ENCODE measurements around the gene NFIX. TPM values are rescaled to one million over a fixed set of nuclear protein-coding genes. Genes with fewer than 3 reads are reported as not detected.

Gene NFIX
- total and polyA plus RNA-seq, 9 of the 15 experiments (the other 6 are each of a cell fraction or from before 2014, with no cell fraction given): 0.28 to 26.8 (median 5.4) TPM

- TF ChIP-seq ZNF583 (CRISPR knock-in tag; IDR thresholded peaks at IDR 0.05) (no peak), ZNF263 (CRISPR knock-in tag; IDR thresholded peaks at IDR 0.05; ENCODE audit: borderline replicate concordance) (peak; percentile 82), POLR2G (IDR thresholded peaks at IDR 0.05; ENCODE audit: low read depth, low read length) (peak; percentile 60), BCOR (IDR thresholded peaks at IDR 0.05) (peak; percentile 40; the same call in 1 of the 2 replicates)
- TF ChIP-seq, protein P1, sequence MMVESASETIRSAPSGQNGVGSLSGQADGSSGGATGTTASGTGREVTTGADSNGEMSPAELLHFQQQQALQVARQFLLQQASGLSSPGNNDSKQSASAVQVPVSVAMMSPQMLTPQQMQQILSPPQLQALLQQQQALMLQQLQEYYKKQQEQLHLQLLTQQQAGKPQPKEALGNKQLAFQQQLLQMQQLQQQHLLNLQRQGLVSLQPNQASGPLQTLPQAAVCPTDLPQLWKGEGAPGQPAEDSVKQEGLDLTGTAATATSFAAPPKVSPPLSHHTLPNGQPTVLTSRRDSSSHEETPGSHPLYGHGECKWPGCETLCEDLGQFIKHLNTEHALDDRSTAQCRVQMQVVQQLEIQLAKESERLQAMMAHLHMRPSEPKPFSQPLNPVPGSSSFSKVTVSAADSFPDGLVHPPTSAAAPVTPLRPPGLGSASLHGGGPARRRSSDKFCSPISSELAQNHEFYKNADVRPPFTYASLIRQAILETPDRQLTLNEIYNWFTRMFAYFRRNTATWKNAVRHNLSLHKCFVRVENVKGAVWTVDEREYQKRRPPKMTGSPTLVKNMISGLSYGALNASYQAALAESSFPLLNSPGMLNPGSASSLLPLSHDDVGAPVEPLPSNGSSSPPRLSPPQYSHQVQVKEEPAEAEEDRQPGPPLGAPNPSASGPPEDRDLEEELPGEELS (CRISPR knock-in tag; IDR thresholded peaks at IDR 0.05; ENCODE audit: borderline replicate concordance): no peak
Measured at GRCh38 chr19:13122980-13123957, 128.0 kb downstream of the NFIX start (continued).

- Histone ChIP-seq H3K27me3 (ENCODE audit: control insufficient read depth in 2 of 2, insufficient read depth in 2 of 2, low read length in 2 of 2) (no peaks in the 10 kb centered on the region), H3K79me2 (ENCODE audit: control insufficient read depth, insufficient read depth, low read length) (peaks cover 91% of the 10 kb centered on the region), H3K9me1 (ENCODE audit: control insufficient read depth, insufficient read depth, low read length) (no peaks in the 10 kb centered on the region), H3K4me3 (no peak overlapping the region), H4K20me1 (replicated peaks; ENCODE audit: control insufficient read depth, insufficient read depth, low read length) (peaks cover 56% of the 10 kb centered on the region), H3K4me2 (ENCODE audit: insufficient read depth, low read length) (no peak overlapping the region), H3K36me3 (ENCODE audit: control insufficient read depth, insufficient read depth, low read length) (peaks cover 82% of the 10 kb centered on the region), H3K9me3 (replicated peaks; ENCODE audit: control insufficient read depth, insufficient read depth, low read depth, low read length) (no peaks in the 10 kb centered on the region), H3K9ac (ENCODE audit: insufficient read depth in 1 of 2, low read depth in 2 of 2, low read length in 2 of 2) (no peak overlapping the region), H2AFZ (ENCODE audit: low read depth, low read length) (no peak overlapping the region), H3K27ac (ENCODE audit: extremely low read depth, low read depth, low read length) (no peak overlapping the region), H3K4me1 (replicated peaks in 1 of 2; ENCODE audit: control insufficient read depth in 2 of 2, insufficient read depth in 2 of 2, low read length in 2 of 2) (peaks cover 9 to 31% of the 10 kb centered on the region in 2 experiments)
- ChIA-PET POLR2A (interaction anchor here (1.0 to 3.1 kb wide), 3 partner anchors 8 to 26 kb away, joined by 6 to 13 read pairs (median 12); partner anchors contain the start of genes IER2 and STX10), CTCF (ENCODE audit: low intra/inter-chr PET ratio) (interaction anchor here (0.6 kb wide), 1 partner anchor 1990 kb away, joined by 3 read pairs; no protein-coding TSS in a partner anchor)
- 95% methylated on average over 4 of the region's 9 CpGs for WGBS (ENCODE audit: insufficient coverage, low coverage, missing lambda C conversion rate)
- ATAC-seq (no peak), FAIRE-seq (no peak), DNase-seq (ENCODE audit: extremely low read depth in 1 of 4, low spot score in 3 of 4) (no peak)
- no TSS peak for BruUV-seq (replicated peaks)
- intact Hi-C loops (cut with micrococcal nuclease): no loop called here
- in situ Hi-C loops (cut with MboI): no loop called here
- no peak for TF ChIP-seq ZSCAN29 (IDR thresholded peaks at IDR 0.05)
- TF ChIP-seq TAL1 (IDR thresholded peaks at IDR 0.05): no peak
- TF ChIP-seq MITF (IDR thresholded peaks at IDR 0.05): no peak
- no peak for TF ChIP-seq STAT5A (IDR thresholded peaks at IDR 0.05; ENCODE audit: borderline replicate concordance, low read length)
- TF ChIP-seq, protein P2, sequence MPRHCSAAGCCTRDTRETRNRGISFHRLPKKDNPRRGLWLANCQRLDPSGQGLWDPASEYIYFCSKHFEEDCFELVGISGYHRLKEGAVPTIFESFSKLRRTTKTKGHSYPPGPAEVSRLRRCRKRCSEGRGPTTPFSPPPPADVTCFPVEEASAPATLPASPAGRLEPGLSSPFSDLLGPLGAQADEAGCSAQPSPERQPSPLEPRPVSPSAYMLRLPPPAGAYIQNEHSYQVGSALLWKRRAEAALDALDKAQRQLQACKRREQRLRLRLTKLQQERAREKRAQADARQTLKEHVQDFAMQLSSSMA (CRISPR knock-in tag; IDR thresholded peaks at IDR 0.05): no peak
- no peak for TF ChIP-seq NCOA1 (IDR thresholded peaks at IDR 0.05; ENCODE audit: low read depth)
- no peak for TF ChIP-seq MECOM (CRISPR knock-in tag; IDR thresholded peaks at IDR 0.05)
- TF ChIP-seq GATA2 (CRISPR knock-in tag; IDR thresholded peaks at IDR 0.05): no peak
- no peak for TF ChIP-seq ZNF253 (CRISPR knock-in tag; conservative IDR thresholded peaks at IDR 0.05)
- TF ChIP-seq RAD21 (CRISPR knock-in tag; conservative IDR thresholded peaks at IDR 0.05 in 1 of 2, IDR thresholded peaks at IDR 0.05 in 1 of 2): no peak
- TF ChIP-seq GABPA (tag; conservative IDR thresholded peaks at IDR 0.05; ENCODE audit: low read depth): no peak
- no peak for TF ChIP-seq BRCA1 (IDR thresholded peaks at IDR 0.05)
- no peak for TF ChIP-seq BRCA1 (CRISPR knock-in tag; IDR thresholded peaks at IDR 0.05)
Measured at GRCh38 chr19:13127051-13127450, 131.8 kb downstream of the NFIX start.
